Measurements from ENCODE around the gene NR5A1. TPM values are rescaled to one million over a fixed set of nuclear protein-coding genes. Genes with fewer than 3 reads are reported as not detected.
A peak's percentile ranks its signal among the peaks of the same experiment; 100 is the strongest.

Gene NR5A1
- total RNA-seq, 4 donors from 2014 or later = 0.17 TPM; not detected in 3

GRCh38 chr9:124479947-124480620 is 27.1 kb downstream of the NR5A1 start:
- TF ChIP-seq EP300 (IDR thresholded peaks at IDR 0.05) = no peak
- TF ChIP-seq POLR2AphosphoS5 (IDR thresholded peaks at IDR 0.05) = no peak
- TF ChIP-seq CTCF (IDR thresholded peaks at IDR 0.05) = no peak
- no peak for TF ChIP-seq POLR2A (IDR thresholded peaks at IDR 0.05; ENCODE audit: low read depth)
- H3K9me3 ChIP-seq = no peaks in the 10 kb centered on the region
- intact Hi-C loops (cut with DNase I) = no loop called here
- H3K27ac ChIP-seq (replicated peaks in 1 of 4) = no peak overlapping the region
- H3K36me3 ChIP-seq = no peaks in the 10 kb centered on the region
- H3K4me1 ChIP-seq = peaks cover 3 to 14% (median 13%) of the 10 kb centered on the region in 4 donors
- H3K27me3 ChIP-seq = peaks cover 4 to 88% (median 31%) of the 10 kb centered on the region in 4 donors
- no peak for DNase-seq (ENCODE audit: extremely low spot score)
- 59% methylated on average over 6 of the region's 6 CpGs for WGBS
- no peak overlapping the region for H3K4me3 ChIP-seq

- WGBS = 89% methylated on average over 10 of the region's 16 CpGs
- DNase-seq (ENCODE audit: extremely low spot score) = no peak
- intact Hi-C loops (cut with DNase I) = no loop called here
- peaks cover 3 to 14% (median 13%) of the 10 kb centered on the region in 4 donors for H3K4me1 ChIP-seq
- H3K27ac ChIP-seq (replicated peaks in 1 of 4) = no peak overlapping the region
- no peaks in the 10 kb centered on the region for H3K9me3 ChIP-seq
- H3K36me3 ChIP-seq = no peaks in the 10 kb centered on the region
- TF ChIP-seq POLR2A (IDR thresholded peaks at IDR 0.05; ENCODE audit: low read depth) (no peak), POLR2AphosphoS5 (IDR thresholded peaks at IDR 0.05) (no peak), CTCF (IDR thresholded peaks at IDR 0.05) (no peak), EP300 (IDR thresholded peaks at IDR 0.05) (no peak)
- H3K4me3 ChIP-seq = no peak overlapping the region
- H3K27me3 ChIP-seq = peaks cover 4 to 91% (median 31%) of the 10 kb centered on the region in 4 donors
These were observed 27.8 kb downstream of the NR5A1 start for GRCh38 chr9:124479371-124479770.

- DNase-seq (ENCODE audit: extremely low spot score) = no peak
- Histone ChIP-seq H3K4me1 (peaks cover 3 to 14% (median 13%) of the 10 kb centered on the region in 4 donors), H3K4me3 (no peak overlapping the region), H3K36me3 (no peaks in the 10 kb centered on the region), H3K27me3 (peaks cover 4 to 94% (median 31%) of the 10 kb centered on the region in 4 donors), H3K27ac (replicated peaks in 1 of 4) (no peak overlapping the region), H3K9me3 (no peaks in the 10 kb centered on the region)
- no peak for TF ChIP-seq POLR2AphosphoS5 (IDR thresholded peaks at IDR 0.05)
- TF ChIP-seq CTCF (IDR thresholded peaks at IDR 0.05) = no peak
- TF ChIP-seq EP300 (IDR thresholded peaks at IDR 0.05) = no peak
- no peak for TF ChIP-seq POLR2A (IDR thresholded peaks at IDR 0.05; ENCODE audit: low read depth)
- WGBS = 52% methylated on average over 9 of the region's 12 CpGs
- intact Hi-C loops (cut with DNase I) = no loop called here
These were observed 28.8 kb downstream of the NR5A1 start for GRCh38 chr9:124478354-124478753.

- intact Hi-C loops (cut with DNase I) = no loop called here
- WGBS = 21% methylated on average over 14 of the region's 53 CpGs
- Histone ChIP-seq H3K27me3 (peaks cover 4 to 90% (median 31%) of the 10 kb centered on the region in 4 donors), H3K4me3 (peak overlapping the region; percentile 21 to 37 (median 33)), H3K36me3 (no peaks in the 10 kb centered on the region), H3K9me3 (no peaks in the 10 kb centered on the region), H3K27ac (replicated peaks in 1 of 4) (no peak overlapping the region), H3K4me1 (peaks cover 3 to 14% (median 13%) of the 10 kb centered on the region in 4 donors)
- DNase-seq (ENCODE audit: extremely low spot score) = no peak
- TF ChIP-seq POLR2AphosphoS5 (IDR thresholded peaks at IDR 0.05) (no peak), CTCF (IDR thresholded peaks at IDR 0.05) (no peak), EP300 (IDR thresholded peaks at IDR 0.05) (no peak), POLR2A (IDR thresholded peaks at IDR 0.05; ENCODE audit: low read depth) (no peak)
These were observed 29.4 kb downstream of the NR5A1 start for GRCh38 chr9:124477648-124478285.

Measured in esophagus muscularis mucosa (tissue), 4 donors.